Spleen (tissue), 11 donors: ENCODE measurements around the gene HDGFL3. TPM values are rescaled to one million over a fixed set of nuclear protein-coding genes. Genes with fewer than 3 reads are reported as not detected.
"Not testable (repeated sequence)": the region's sequence is repeated elsewhere in the genome, so short reads cannot be mapped to it uniquely, and the experiment has no call there.

ENCODE experiments used
- DNase-seq: peaks from one replicate; pipeline ENCODE4 v3.0.0-alpha.2; 2020
- H3K27ac ChIP-seq, 8 donors: fragments of 200-600 bp; sonication (generic) in 7 of 8; 1 replicate in 4 of 8; 2 replicates in 4 of 8; pipeline versions ENCODE4 v1.5.0 to v1.8.0; 2016 to 2021; ENCODE audit warnings: inconsistent platforms in 4 of 8, mild to moderate bottlenecking in 4 of 8, moderate library complexity in 1 of 8
- H3K27me3 ChIP-seq, 7 donors: fragments of 200-600 bp; sonication (generic) in 6 of 7; replicated peaks in 1 of 7; 1 replicate in 4 of 7; 2 replicates in 3 of 7; pipeline versions ENCODE4 v1.5.0 to v1.8.0; 2016 to 2021; ENCODE audit warnings: inconsistent platforms in 3 of 7, mild to moderate bottlenecking in 1 of 7
- H3K36me3 ChIP-seq, 6 donors: fragments of 200-600 bp; sonication (generic) in 5 of 6; 1 replicate in 4 of 6; 2 replicates in 2 of 6; pipeline versions ENCODE4 v1.5.0 to v1.8.0; 2016 to 2021; ENCODE audit warnings: inconsistent platforms in 2 of 6
- H3K4me1 ChIP-seq, 6 donors: fragments of 200-600 bp; sonication (generic) in 5 of 6; 1 replicate in 3 of 6; 2 replicates in 3 of 6; pipeline versions ENCODE4 v1.5.0 to v1.8.0; 2016 to 2021; ENCODE audit warnings: inconsistent platforms in 3 of 6
- H3K4me3 ChIP-seq, 8 donors: fragments of 200-600 bp; sonication (generic) in 7 of 8; 1 replicate in 4 of 8; 2 replicates in 4 of 8; pipeline versions ENCODE4 v1.5.0 to v1.8.0; 2016 to 2021; ENCODE audit warnings: inconsistent platforms in 4 of 8, mild to moderate bottlenecking in 4 of 8, moderate library complexity in 2 of 8
- H3K9me3 ChIP-seq, 8 donors: fragments of 200-600 bp; sonication (generic) in 7 of 8; 1 replicate in 4 of 8; 2 replicates in 4 of 8; pipeline versions ENCODE4 v1.5.0 to v1.8.0; 2016 to 2021; ENCODE audit warnings: inconsistent platforms in 4 of 8
- CTCF ChIP-seq, 11 experiments: fragments of 200-600 bp in 7 of 11; fragments of 450-650 bp in 4 of 11; sonication (generic) in 4 of 11; IDR thresholded peaks in 8 of 11; conservative IDR thresholded peaks in 3 of 11; 1 replicate in 7 of 11; 2 replicates in 4 of 11; pipeline versions ENCODE4 v1.4.0 to v1.8.0; 2016 to 2021; ENCODE audit warnings: antibody characterized with exemption in 11 of 11, inconsistent platforms in 4 of 11, mild to moderate bottlenecking in 1 of 11
- POLR2A ChIP-seq, 3 donors: fragments of 450-650 bp; IDR thresholded peaks; one replicate each; pipeline ENCODE4 v1.5.1; 2017; ENCODE audit warnings: antibody characterized with exemption in 3 of 3, mild to moderate bottlenecking in 1 of 3
- POLR2AphosphoS5 ChIP-seq, 3 donors: sonication (generic); formaldehyde crosslinking; IDR thresholded peaks; one replicate each; pipeline ENCODE4 v1.5.1; 2017; ENCODE audit warnings: antibody characterized with exemption in 3 of 3
- WGBS, 5 donors: extraction: QIAGEN DNeasy Blood & Tissue Kit in 3 of 5; methylation state at CpG; one replicate each; pipeline versions ENCODE4 v1.1.5 to v1.1.7; 2013 to 2018; 5-methylcytosine and 5-hydroxymethylcytosine counted together
- intact Hi-C: fragments of 100-400 bp; cut with DNase I; formaldehyde crosslinking; loops from one replicate; pipeline ENCODE4 v1.15.0; 2023; ENCODE audit warnings: low total_unique reads
- polyA plus RNA-seq, 3 donors: library from polyadenylated mRNA; stranded (reverse); fragments of 200-250 nt; gene quantifications; one replicate each; pipeline ENCODE4 v1.2.1, GENCODE V29; 2013
- total RNA-seq, 7 donors: library from RNA; depleted of rRNA in 3 of 7; stranded (reverse); fragments of >200 nt in 3 of 7; fragmentation: NEBNext Ultra II Directional in 4 of 7; extraction: Animal tissue kit (Norgen Biotek cat#: 25700) in 4 of 7; gene quantifications; one replicate each; pipeline versions ENCODE4 v1.1.0 to v1.2.1, GENCODE V29; 2016 to 2021
- donor health status: healthy with polysubstance abuse.
- donor health status: DM: no; HTN: no; CAD: no; lungs with moderate emphysema.
- donor health status: DM: no; HTN: no; CAD: no.
- donor health status: Bipolar disorder and iron deficiency.
- donor health status: healthy.
- donor health status: DM: no; HTN: no; CAD: no.
- donor health status: DM: yes; HTN: yes; CAD: no.

HDGFL3 gene
- total and polyA plus RNA-seq, 10 donors, result 4.6 to 35.1 (median 20.6) TPM

- Histone ChIP-seq H3K9me3 (peaks cover 0 to 24% (median 18%) of the 10 kb centered on the region in 8 donors), H3K27me3 (no peaks in the 10 kb centered on the region), H3K4me1 (no peaks in the 10 kb centered on the region), H3K27ac (no peak overlapping the region), H3K36me3 (no peaks in the 10 kb centered on the region), H3K4me3 (no peak overlapping the region)
- no peak for DNase-seq
- intact Hi-C loops, result no loop called here
- 68 to 83% (median 73%) methylated on average over 4 of the region's 4 CpGs for WGBS, 5 donors
- TF ChIP-seq POLR2AphosphoS5 (IDR thresholded peaks at IDR 0.05), result no peak
- TF ChIP-seq CTCF (IDR thresholded peaks at IDR 0.05 in 8 of 11, conservative IDR thresholded peaks at IDR 0.05 in 3 of 11), result no peak
- TF ChIP-seq POLR2A (IDR thresholded peaks at IDR 0.05), result no peak
Measured at GRCh38 chr15:83170474-83171165, 37.0 kb downstream of the HDGFL3 start.

- H3K36me3 ChIP-seq, H3K4me3 ChIP-seq, H3K27me3 ChIP-seq, DNase-seq, intact Hi-C loops, H3K4me1 ChIP-seq, H3K27ac ChIP-seq: not testable (repeated sequence)
- whole genome bisulfite sequencing, 5 donors, result 79 to 96% (median 92%) methylated on average over 5 of the region's 5 CpGs
- peaks cover 0 to 31% (median 23%) of the 10 kb centered on the region in 8 donors for H3K9me3 ChIP-seq
Measured at GRCh38 chr15:83169576-83169975, 38.0 kb downstream of the HDGFL3 start.

DNA sequence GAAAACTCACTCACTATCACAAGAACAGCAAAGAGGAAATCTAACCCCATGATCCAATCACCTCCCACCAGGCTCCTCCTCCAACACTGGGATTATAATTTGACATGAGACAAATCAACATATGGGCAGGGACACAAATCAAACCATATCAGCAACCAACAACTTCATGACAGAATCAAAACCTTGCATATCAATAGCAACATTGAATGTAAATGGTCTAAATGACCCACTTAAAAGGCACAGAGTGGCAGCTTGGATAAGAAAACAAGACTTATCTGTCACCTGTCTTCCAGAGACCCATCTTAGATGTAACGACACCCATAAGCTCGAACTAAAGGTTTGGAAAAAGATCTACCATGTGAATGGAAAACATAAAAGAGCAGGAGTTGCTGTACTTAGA, 40.8 kb downstream of the HDGFL3 start:
- Histone ChIP-seq H3K9me3 (peaks cover 0 to 31% (median 23%) of the 10 kb centered on the region in 8 donors), H3K4me3 (no peak overlapping the region), H3K27me3 (no peaks in the 10 kb centered on the region), H3K36me3 (no peaks in the 10 kb centered on the region), H3K4me1 (peaks cover 0 to 14% (median 0%) of the 10 kb centered on the region in 6 donors), H3K27ac (no peak overlapping the region)
- no peak for DNase-seq
- intact Hi-C loops, result no loop called here
- WGBS, 5 donors, result 77 to 97% (median 88%) methylated on average over 2 of the region's 2 CpGs
- TF ChIP-seq POLR2A (IDR thresholded peaks at IDR 0.05) (no peak), CTCF (IDR thresholded peaks at IDR 0.05 in 8 of 11, conservative IDR thresholded peaks at IDR 0.05 in 3 of 11) (no peak), POLR2AphosphoS5 (IDR thresholded peaks at IDR 0.05) (no peak)

DNA sequence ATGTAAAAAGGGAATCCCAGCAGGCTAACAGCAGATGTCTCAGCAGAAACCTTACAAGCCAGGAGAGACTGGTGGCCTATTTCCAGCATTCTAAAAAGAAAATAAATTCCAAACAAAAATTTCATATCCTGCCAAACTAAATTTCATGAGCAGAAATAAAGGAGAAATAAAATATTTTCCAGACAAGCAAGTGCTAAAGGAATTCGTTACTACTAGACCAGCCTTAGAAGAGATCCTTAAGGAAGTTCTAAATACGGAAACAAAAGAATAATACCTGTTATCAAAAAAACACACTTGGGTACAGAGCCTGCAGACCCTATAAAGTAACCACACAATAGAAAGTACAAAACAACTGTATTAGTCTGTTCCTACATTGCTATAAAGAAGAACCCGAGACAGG, 41.4 kb downstream of the HDGFL3 start:
- 85 to 98% (median 94%) methylated on average over 3 of the region's 3 CpGs for WGBS, 5 donors

More for the DNA sequence above, 41.4 kb downstream of the HDGFL3 start:
- Histone ChIP-seq H3K27ac (no peak overlapping the region), H3K27me3 (no peaks in the 10 kb centered on the region), H3K4me1 (peaks cover 0 to 14% (median 0%) of the 10 kb centered on the region in 6 donors), H3K4me3 (no peak overlapping the region), H3K9me3 (peaks cover 0 to 31% (median 23%) of the 10 kb centered on the region in 8 donors), H3K36me3 (no peaks in the 10 kb centered on the region)
- intact Hi-C loops, result no loop called here
- DNase-seq, result no peak
- TF ChIP-seq CTCF (IDR thresholded peaks at IDR 0.05 in 8 of 11, conservative IDR thresholded peaks at IDR 0.05 in 3 of 11) (no peak), POLR2A (IDR thresholded peaks at IDR 0.05) (no peak), POLR2AphosphoS5 (IDR thresholded peaks at IDR 0.05) (no peak)
